HG03575 (cell line): ENCODE measurements around the gene MVD.

Experiments used
- ATAC-seq: cut with Tn5 transposase; IDR thresholded peaks from one replicate; pipeline ENCODE4 v1.9.1; 2021; ENCODE audit not compliant: unreplicated experiment, insufficient number of reproducible peaks, low FRiP score; ENCODE audit errors: extremely low read depth

The MVD gene, protein sequence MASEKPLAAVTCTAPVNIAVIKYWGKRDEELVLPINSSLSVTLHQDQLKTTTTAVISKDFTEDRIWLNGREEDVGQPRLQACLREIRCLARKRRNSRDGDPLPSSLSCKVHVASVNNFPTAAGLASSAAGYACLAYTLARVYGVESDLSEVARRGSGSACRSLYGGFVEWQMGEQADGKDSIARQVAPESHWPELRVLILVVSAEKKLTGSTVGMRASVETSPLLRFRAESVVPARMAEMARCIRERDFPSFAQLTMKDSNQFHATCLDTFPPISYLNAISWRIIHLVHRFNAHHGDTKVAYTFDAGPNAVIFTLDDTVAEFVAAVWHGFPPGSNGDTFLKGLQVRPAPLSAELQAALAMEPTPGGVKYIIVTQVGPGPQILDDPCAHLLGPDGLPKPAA

DNA sequence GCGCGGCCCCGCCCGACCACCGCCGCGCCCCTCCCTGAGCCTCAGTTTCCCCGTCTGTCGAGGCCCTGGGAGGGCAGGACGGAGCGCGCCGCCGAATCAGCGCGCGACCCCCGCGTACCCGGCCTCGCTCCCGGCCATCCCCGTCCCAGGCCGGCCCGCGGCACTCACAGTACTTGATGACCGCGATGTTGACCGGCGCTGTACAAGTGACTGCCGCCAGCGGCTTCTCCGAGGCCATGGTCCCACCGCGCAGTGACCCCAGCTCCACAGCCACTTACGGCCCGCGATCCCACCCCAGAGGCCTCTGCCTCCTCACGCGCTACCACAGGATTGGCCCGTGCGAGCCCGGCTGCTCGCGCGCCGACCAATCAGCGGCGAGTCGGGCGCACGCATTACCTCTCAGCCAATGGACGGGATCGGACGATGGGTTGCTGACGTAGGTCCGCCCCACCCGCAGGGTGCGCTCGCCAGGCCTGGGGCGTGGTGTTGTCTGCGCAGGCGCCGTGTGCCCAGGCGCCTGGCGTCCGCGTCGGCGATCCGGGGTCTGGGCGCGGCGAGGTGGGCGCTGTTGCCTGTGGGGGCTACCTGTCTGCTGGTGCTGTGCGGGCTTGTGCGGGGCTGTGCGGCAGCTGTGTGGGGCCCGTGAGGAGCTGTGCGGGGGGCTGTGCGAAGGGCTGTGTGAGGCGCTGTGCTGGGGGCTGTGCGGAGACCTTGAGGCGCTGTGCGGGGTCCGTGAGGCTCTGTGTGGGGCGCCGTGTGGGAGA lies at the start of gene MVD:
Gene MVD, minus strand, starts transcription at position 249 of the 764 bp plus-strand sequence. Its CDS starts 11 bp downstream, at position 238.
- peak; percentile 60 for ATAC-seq

GRCh38 chr16:88712362-88712979 lies 49.6 kb upstream of the MVD start:
- no peak for ATAC-seq

DNA sequence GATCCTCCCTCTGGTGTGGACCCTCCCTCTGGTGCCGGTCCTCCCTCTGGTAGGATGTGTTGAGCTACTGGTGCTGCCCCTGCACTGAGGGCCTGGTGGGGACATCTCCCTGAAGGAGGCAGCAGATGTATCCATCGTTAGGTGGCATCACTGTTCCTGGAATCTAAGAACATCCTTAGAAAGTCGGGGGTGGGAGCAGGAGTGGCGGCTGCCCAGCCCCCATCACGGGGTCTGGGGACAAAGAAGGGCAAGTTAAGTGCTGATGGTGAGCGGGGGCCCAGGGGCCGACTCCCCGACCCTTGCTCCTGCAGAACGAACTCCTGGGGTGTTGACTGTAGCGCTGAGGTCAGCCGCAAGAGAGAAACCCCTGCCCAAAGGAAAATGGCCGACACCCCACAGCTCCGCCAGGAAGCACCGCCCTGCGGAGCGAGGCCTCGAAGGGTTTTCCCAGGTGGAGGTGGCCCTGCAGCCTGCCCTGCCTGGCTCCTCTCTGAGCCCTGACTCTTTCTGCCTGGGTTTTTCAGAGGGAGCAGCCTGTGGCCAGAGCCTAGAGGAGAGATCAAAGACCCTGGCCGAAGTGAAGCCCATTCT lies 49.0 kb upstream of the MVD start:
- ATAC-seq = no peak

DNA sequence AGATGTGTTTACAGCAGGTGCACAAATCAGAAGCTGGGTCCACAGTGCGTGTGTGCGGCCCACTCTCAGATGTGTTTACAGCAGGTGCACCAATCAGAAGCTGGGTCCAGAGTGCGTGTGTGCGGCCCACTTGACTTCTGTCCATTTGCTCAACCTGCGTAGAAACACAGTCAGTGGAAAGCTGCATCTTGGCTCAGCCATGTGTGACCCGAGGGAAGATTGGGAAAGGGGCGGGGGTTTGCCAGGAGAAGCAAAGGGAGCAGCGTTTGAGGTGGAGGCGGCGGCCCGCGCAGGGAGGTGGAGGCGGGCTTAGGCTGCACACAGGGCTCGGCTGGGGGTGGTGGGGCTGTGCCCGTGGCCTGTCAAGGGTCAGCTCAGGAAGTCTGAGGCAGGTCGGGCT lies 47.7 kb upstream of the MVD start:
- ATAC-seq = no peak

- ATAC-seq = no peak
Measured at GRCh38 chr16:88706965-88707826, 44.3 kb upstream of the MVD start.

- no peak for ATAC-seq
Measured at GRCh38 chr16:88706229-88706964, 43.5 kb upstream of the MVD start, which contains the start of the genes CTU2 and RNF166. Gene CTU2 (plus strand): TSS chr16:88706503. CDS start chr16:88706531, 28 bp downstream. Gene RNF166 (minus strand): TSS chr16:88706408. CDS start chr16:88706325, 83 bp downstream.

DNA sequence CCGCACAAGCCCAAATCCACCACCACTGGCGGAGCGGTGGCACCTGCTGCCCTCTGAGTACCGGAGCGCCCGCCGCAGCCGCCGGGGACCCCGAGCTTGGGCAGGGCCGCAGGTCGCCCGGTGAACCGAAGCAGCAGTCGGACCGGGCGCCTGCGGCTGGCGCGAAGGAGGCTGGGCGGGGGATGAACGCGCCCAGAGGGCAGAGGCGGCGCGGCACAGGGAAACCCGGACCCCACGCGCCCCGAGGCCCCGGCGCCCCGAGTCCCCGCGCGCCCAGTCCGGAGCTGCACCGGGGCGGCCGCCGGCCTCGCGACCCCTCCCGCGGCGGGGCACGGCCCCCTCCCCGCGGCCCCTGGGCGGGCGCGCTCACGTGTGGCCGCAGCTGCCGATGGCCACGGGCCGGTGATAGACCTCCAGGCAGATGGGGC lies 42.9 kb upstream of the MVD start:
- ATAC-seq = no peak

DNA sequence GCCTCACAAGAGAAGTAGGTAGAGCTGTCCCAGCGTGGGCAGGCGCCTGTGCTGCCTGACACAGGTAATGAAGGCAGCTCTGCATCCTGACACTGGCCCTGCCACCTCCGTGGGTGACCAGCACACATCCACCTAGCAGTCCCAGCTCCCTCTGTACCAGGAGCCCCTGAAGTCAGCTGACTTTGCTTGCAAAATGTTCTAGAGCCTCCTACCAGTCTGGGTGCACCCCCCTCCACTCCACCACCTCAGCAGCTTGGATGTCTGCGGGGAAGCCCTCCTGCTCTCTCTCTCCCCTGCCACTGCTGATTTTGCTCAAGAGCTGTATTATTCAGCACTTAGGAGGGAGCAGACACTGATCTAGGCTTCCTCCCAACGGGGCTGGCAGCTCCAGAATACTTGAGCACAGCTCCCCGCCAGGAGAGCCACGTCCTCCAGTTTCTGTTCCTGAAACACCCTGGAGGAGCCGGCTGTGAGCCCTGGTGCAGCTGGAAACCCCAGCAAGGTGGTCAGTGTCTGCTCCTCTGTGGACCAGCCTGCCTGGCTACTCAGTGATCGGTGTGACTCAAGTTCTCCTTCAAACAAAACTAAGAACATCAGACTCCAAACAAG lies 42.3 kb upstream of the MVD start:
- ATAC-seq = no peak

- ATAC-seq = no peak
Measured at GRCh38 chr16:88703486-88704309, 40.8 kb upstream of the MVD start.

- ATAC-seq = no peak
Measured at GRCh38 chr16:88702371-88703210, 39.7 kb upstream of the MVD start.

GRCh38 chr16:88701581-88702370 lies 38.9 kb upstream of the MVD start:
- no peak for ATAC-seq

- ATAC-seq = no peak
Measured at GRCh38 chr16:88700636-88701482, 38.0 kb upstream of the MVD start.

- no peak for ATAC-seq
Measured at GRCh38 chr16:88700322-88700635, 37.4 kb upstream of the MVD start.

DNA sequence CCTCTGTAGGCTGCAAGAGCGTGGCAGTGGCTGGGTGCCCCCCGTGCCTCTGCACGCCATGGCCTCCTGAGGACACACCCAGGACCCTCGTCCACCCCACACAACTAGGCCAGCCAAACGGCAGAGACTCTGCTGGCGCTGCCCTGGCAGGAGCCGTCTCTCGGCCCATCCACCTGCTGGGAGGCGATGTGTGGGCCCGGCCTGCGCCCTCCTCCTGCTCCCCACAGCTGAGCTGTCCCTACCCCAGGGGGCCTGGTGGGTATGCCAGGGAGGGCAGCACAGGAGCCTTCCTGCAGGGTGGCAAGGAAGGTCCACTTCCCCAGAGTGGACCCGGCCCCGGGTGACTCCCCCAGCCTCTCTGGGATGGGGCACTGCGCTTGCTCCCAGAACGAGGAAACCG lies 36.3 kb upstream of the MVD start:
- no peak for ATAC-seq
